Glomerular endothelial cell (primary cell): ENCODE data around the gene MLLT3. TPM values are rescaled to one million over a fixed set of nuclear protein-coding genes. Genes with fewer than 3 reads are reported as not detected.

Source experiments
- DNase-seq: peaks from one replicate; pipeline ENCODE4 v3.0.0-alpha.2; 2011; ENCODE audit warnings: low read depth, low spot score; ENCODE audit errors: extremely low read depth
- total RNA-seq: library from RNA; depleted of rRNA; stranded (reverse); fragments of >200 nt; gene quantifications from 2 replicates; pipeline ENCODE4 v1.2.3, GENCODE V29; 2015

The MLLT3 gene
- total RNA-seq, 1 donor from 2014 or later, result 6.5 TPM

DNA sequence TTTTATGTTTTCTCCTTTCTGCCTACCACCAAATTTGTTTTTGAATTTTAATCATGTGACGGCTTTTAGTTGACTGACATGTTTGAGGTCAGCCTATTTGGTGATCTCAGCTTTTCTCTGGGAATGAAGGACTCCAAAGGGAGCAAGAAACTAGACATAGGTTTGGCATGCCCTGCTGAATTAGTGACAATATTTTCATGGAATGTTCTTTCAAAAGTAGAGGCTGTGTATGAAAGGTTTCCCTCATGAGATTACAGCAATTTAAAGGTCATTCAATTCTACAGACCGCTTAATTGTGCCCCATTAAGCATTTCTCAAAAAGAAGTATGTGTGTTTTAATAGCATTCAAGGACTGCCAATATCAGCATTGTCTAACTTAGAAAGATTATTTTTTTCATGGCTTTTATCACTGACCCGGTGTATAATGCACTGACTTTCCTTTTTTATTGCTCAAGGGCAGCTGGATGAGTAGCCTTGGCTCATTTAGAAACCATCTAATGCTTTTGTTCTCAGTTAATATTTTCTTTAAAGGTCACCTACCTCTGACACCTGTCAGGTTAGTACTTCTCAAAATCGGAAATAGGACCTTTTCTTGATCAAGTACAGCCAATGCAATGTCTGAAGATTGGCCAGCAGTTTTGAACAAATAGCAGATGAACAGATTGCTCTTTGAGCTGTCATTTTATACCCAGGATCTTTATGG, 8.1 kb upstream of the MLLT3 start:
- DNase-seq, result no peak

GRCh38 chr9:20625003-20625349, 2.7 kb upstream of the MLLT3 start:
- no peak for DNase-seq

GRCh38 chr9:20624201-20625002, 2.1 kb upstream of the MLLT3 start:
- no peak for DNase-seq

GRCh38 chr9:20623748-20624124, 1.4 kb upstream of the MLLT3 start:
- DNase-seq, result no peak

GRCh38 chr9:20623021-20623747, 885 bp upstream of the MLLT3 start:
- no peak for DNase-seq

GRCh38 chr9:20621471-20622329, 599 bp downstream of the MLLT3 start:
- no peak for DNase-seq

DNA sequence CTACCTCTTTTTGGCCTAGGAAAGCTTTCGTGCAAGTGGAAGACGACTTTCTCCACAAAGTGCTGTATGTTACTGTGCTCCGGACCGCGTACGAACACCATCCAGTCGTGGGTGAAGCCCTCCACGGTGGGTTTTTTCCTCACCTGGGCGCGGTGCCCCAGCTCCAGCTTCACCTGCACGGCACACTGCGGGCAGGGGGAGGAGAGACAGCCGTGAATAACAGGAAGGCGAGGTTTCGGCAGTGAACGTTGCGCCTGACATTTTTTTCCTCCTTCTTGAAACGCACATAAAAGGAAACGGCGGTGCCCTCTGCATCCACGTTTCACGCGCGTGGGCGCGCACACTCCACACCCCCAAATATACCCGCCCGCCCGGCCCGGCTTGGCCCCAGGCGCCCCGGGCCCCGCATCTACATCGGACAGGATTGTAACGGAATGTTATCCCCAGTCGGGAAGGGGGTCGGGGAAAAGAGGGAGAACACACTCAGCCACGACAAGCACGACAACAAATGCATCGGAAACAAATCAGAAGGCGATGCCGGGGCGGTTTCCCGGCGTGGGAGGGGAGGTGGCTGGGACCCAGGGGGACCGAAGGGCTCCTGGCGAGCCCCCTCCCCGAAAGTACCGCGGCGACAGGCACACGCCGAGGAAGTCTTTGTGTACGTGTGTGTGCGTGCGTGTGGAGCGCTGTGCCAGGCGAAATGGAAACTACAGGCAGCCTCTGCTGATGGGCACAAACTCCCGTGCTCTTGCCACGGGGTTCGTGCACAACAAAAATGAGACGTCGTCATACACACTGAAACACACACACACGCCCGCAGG, 1.4 kb downstream of the MLLT3 start:
- no peak for DNase-seq

DNA sequence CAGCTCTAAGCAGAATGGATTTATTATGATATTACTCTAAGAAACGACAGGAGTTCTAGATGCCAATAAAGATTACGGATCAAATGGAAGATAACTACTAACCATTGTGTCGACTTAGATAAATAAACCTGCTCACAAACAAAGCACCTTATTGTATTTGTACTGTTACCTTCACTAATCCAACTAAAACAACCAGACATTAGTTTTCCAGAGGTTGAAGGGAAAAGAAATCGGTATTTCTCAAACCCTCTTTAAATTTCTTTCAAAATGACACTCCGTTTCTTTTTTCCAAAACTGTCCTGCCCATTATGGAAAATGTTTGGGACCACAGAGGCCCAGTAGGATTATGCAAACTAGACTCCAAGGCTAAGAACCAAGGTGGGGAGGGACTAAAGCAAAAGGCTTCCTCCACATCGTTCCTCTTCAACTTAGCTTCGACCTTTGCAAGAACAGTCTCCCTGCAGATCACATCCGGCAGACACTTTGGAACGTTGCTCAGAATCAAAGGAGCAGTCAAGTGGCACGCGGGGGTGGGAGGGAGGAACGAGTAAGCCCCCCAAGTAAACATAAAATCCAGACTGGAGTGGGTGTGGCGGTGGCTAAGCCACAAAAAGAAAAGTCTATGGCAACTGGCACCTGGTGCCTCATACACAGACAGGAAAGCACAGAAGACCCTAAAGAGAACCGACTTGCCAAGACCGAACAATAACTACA, 2.7 kb downstream of the MLLT3 start:
- no peak for DNase-seq

DNA sequence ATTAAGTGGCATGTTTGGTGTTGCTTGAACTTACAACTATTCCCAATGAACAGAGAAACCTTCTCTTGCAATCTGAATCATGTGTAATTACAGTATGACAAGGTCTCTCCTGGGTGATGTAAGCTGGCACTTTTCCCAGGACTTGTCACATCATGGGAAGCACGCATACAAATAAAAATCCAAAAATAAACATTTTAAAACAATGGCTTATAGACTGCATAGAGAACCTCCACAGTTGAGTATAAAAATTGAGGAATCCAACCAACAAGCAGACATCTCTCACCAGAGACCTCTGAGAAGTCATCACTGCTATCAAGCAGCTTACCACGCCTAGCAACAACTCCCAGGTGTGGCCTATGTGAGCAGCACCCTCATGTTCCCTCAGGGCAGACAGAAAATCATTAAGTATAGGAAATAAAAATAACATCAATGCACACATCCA, 3.9 kb downstream of the MLLT3 start:
- no peak for DNase-seq

DNA sequence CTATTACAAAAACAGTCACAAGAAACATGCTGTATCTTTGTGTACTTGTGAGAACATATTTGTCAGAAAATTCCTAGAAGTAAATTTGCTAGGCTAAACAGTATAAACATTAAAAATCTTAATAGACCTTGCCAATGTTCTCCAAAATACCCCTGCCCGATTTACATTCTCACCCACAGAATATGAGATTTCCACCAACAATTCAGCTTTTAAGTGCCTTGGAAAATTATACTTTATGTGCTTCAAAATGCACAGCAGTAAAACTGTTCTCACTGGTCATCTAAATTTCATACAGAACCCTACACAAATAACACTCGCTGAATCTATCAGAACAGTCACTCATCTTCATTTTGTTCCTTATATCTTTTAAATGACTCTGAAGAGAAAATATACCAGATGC, 5.5 kb downstream of the MLLT3 start:
- DNase-seq, result no peak

GRCh38 chr9:20614602-20615216, 7.6 kb downstream of the MLLT3 start:
- DNase-seq, result no peak

DNA sequence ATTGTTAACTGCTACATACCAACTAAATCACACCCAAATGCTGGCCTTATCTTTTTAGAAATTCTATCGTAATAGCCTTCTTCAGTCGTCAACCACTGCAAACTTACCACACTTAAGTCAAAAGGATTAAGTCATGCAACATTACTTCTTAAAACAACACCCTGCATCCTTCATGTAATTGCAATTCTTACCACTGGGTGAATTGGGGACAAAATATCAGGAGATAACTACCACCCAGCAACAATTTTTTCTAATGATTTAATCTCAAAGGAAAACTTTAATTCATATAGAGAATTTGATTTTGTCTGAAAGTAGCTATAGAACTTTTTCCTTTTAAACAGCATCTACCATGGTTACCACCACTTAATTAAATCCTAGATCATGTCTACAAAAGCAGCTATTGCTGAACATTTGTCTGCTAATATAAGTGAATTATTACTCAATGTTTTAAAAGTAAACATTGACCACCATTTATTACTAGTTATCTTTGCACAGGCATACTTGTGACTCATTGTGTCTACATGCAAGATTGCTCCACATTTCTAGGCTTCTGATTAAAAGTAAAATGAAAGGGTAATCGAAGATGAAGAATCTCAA, 10.5 kb downstream of the MLLT3 start:
- DNase-seq, result no peak

GRCh38 chr9:20610591-20610990, 11.7 kb downstream of the MLLT3 start:
- DNase-seq, result no peak

DNA sequence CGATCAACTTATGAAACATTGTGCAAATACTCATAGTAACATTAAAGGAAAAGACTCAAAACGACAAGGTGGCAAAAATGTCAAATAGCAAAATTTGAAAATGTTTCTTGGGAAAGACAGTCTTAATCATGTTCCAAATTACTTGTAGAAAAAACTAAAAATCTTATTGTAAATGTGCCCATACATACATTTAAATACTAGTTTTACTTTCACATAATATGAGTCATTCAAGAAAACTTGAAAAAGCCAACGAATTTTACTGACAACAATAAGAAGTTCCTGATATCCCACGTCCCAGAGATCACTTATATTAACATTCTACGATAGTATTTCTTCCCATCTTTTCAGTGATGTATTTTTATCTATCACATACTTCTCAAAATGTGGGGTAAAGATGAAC, 13.7 kb downstream of the MLLT3 start:
- no peak for DNase-seq

DNA sequence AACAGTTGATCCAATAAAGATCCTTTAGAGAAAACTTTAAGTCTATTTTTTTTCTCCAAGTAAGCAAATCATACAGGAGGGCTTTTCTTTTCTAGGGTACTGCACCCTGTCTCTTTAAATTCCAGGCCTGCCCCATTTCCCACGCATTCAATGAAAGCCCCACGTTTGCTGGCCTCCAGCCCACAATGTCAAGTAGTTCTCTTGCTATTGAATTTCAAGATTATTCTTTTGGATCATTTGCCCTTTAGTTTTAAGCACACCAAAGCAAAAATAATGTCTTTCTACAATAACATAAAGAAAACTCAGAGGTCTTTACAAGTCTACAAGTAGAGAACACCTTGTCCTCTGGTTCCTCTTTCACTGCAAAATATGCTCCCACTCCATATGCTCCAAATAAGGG, 15.6 kb downstream of the MLLT3 start:
- no peak for DNase-seq

DNA sequence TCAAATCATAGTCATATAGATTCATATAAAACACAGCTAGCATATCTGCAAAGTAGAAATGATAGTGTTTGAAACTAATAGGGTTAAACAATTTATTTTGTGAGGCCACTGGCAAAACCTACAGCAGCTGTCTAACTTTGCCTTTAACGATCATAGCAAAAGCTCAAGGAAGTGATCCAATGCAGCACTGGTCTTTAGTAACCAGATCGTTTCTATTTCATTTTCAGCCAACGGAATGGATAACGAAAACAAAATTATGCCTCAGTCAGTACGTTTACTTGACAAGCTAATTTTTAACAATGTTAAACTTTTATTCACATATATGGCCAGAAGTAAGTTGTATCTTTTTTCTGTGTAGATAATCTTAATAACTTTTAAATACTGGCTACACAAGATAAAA, 17.7 kb downstream of the MLLT3 start:
- no peak for DNase-seq

DNA sequence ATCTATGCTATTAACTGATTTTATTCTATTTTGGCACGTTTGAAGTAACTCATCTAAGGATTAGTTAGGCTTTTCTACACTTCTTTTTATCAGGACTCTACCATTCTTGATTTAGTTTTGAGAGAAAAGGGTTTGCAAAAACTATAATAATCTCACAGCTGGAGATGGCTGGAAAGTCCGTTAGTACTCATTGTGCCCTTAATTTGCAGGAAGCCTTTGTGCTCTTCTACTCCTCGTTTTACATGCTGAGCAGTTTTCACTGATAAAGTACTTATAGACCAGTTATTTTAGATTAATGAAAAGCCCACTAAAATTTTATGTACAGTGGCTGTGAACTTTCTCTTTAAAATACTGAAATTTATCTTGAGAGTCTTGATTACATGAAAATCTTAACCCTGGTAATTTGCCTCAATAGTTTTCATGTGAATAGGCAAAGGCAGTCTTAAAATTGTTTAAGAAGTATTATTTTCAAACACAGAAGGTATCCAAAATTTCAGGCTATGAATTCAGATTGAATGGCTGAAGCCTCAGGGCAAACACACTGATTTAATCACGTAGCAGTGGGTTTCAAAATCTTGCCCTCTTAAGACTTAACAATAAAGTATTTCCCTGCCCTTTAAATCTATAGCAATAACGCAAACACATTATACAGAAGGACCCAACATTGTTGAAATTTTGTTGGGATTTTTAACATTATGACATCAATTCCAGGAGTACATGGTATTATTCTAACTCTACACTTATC, 18.6 kb downstream of the MLLT3 start:
- DNase-seq, result no peak

DNA sequence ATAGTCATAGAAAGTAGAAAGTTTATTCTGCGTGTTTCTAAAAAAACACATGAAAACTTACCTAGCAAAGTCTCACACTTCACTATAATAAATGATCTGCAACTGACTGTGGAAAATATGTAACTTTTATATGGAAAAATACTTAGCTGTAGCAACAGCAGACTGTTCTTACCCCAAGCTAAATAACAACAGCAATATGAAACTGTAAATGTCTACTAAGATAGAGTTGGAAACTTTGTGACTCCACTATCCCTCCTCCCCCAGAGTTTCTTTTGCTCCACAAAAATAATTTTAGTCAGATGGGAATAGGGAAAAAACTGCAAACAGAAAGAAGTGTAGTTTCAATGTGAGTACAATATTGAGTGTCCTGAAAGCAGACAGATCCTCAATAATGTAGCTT, 21.0 kb downstream of the MLLT3 start:
- DNase-seq, result no peak
